BE2C (cell line): Measurements from ENCODE around the gene CAMTA1.
"Not testable (repeated sequence)": the region's sequence is repeated elsewhere in the genome, so short reads cannot be mapped to it uniquely, and the experiment has no call there.

Experiments used
- DNase-seq: peaks from one replicate; pipeline ENCODE4 v3.0.0-alpha.2; 2020
- H3K27me3 ChIP-seq: fragments of 250-450 bp; sonication (Bioruptor Pico); 2 replicates; pipeline ENCODE4 v1.5.1; 2020; ENCODE audit warnings: mild to moderate bottlenecking
- H3K36me3 ChIP-seq: fragments of 250-450 bp; sonication (Bioruptor Pico); 2 replicates; pipeline ENCODE4 v1.5.1; 2020; ENCODE audit warnings: mild to moderate bottlenecking
- H3K4me1 ChIP-seq: fragments of 250-450 bp; sonication (Bioruptor Pico); 2 replicates; pipeline ENCODE4 v1.5.1; 2020
- H3K4me3 ChIP-seq: 2 replicates; pipeline ENCODE4 v1.5.1; 2011; ENCODE audit warnings: low read depth, low read length
- H3K9me3 ChIP-seq: fragments of 250-450 bp; sonication (Bioruptor Pico); 2 replicates; pipeline ENCODE4 v1.5.1; 2020
- TF ChIP-seq, protein P1 (sequence below): IDR thresholded peaks from 2 replicates; pipeline ENCODE4 v1.5.1; 2012; ENCODE audit warnings: mild to moderate bottlenecking, low read depth, low read length

The CAMTA1 gene

DNA sequence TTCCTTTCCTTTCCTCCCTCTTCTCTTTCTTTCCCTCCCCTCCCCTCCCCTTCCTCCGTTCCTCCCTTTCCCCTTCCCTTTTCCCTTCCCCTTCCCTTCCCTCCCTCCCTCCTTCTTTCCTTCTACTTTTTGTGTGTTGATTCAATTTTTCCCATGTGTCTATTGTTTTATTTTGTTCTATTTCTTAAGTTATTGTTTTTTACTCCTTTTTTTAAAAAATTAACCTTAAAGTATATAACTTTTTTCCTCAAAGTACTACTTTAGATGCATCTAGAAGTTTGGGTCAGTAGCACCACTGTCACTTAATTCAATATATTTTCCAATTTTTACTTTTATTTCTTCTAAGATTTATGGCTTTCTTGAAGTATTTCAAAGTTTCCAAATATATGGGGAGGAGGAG is 537.7 kb downstream of the CAMTA1 start:
- H3K4me1 ChIP-seq: no peaks in the 10 kb centered on the region
- no peaks in the 10 kb centered on the region for H3K27me3 ChIP-seq
- no peaks in the 10 kb centered on the region for H3K9me3 ChIP-seq
- no peak for DNase-seq
- no peak overlapping the region for H3K4me3 ChIP-seq
- TF ChIP-seq, protein P1, sequence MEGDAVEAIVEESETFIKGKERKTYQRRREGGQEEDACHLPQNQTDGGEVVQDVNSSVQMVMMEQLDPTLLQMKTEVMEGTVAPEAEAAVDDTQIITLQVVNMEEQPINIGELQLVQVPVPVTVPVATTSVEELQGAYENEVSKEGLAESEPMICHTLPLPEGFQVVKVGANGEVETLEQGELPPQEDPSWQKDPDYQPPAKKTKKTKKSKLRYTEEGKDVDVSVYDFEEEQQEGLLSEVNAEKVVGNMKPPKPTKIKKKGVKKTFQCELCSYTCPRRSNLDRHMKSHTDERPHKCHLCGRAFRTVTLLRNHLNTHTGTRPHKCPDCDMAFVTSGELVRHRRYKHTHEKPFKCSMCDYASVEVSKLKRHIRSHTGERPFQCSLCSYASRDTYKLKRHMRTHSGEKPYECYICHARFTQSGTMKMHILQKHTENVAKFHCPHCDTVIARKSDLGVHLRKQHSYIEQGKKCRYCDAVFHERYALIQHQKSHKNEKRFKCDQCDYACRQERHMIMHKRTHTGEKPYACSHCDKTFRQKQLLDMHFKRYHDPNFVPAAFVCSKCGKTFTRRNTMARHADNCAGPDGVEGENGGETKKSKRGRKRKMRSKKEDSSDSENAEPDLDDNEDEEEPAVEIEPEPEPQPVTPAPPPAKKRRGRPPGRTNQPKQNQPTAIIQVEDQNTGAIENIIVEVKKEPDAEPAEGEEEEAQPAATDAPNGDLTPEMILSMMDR: no peak
- no peaks in the 10 kb centered on the region for H3K36me3 ChIP-seq

- DNase-seq: no peak
- TF ChIP-seq, protein P1: no peak
- H3K9me3 ChIP-seq: no peaks in the 10 kb centered on the region
- H3K4me1 ChIP-seq: no peaks in the 10 kb centered on the region
- H3K36me3 ChIP-seq: no peaks in the 10 kb centered on the region
- no peak overlapping the region for H3K4me3 ChIP-seq
- H3K27me3 ChIP-seq: no peaks in the 10 kb centered on the region
Measured at GRCh38 chr1:7325254-7325653, 540.0 kb downstream of the CAMTA1 start.

DNA sequence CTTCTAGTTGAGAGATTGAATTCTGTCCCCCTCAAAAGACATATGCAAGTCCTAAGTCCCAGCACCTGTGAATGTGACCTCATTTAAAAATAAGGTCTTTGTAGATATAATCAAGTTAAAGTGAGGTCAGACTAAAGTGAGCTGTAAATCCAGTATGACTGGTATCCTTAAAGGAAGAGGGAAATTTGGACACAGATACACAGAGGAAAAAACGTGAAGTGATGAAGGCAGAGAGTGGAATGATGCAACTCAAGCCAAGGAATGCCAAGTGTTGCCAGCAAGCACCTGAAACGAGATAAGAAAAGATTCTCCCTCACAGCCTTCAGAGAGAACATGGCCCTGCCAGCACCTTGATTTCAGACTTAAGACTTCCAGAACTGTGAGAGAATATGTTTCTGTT is 541.1 kb downstream of the CAMTA1 start:
- Histone ChIP-seq H3K4me3 (no peak overlapping the region), H3K9me3 (no peaks in the 10 kb centered on the region), H3K36me3 (no peaks in the 10 kb centered on the region), H3K27me3 (no peaks in the 10 kb centered on the region), H3K4me1 (no peaks in the 10 kb centered on the region)
- DNase-seq: no peak
- TF ChIP-seq, protein P1: no peak

DNA sequence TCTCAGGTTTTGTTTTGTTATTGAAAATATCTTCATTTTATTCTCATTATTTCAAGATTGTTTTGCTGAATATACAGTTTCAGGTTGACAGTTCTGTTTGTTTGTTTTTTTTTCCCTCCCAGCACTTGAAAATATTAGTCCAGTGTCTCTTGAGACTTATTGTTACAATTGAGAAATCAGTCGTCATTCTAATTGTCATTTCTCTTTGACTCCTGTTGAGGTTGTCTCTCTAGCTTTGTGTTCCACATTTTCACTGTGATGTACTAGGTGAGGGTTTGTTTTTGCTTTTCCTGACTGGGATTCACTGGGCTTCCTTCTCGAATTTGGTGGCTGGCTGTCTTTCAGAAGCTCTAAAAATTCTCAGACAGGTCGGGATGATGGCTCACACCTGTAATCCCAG is 542.6 kb downstream of the CAMTA1 start:
- Histone ChIP-seq H3K9me3 (no peaks in the 10 kb centered on the region), H3K4me3 (no peak overlapping the region), H3K36me3 (no peaks in the 10 kb centered on the region), H3K27me3 (no peaks in the 10 kb centered on the region), H3K4me1 (no peaks in the 10 kb centered on the region)
- no peak for DNase-seq
- TF ChIP-seq, protein P1: no peak

DNA sequence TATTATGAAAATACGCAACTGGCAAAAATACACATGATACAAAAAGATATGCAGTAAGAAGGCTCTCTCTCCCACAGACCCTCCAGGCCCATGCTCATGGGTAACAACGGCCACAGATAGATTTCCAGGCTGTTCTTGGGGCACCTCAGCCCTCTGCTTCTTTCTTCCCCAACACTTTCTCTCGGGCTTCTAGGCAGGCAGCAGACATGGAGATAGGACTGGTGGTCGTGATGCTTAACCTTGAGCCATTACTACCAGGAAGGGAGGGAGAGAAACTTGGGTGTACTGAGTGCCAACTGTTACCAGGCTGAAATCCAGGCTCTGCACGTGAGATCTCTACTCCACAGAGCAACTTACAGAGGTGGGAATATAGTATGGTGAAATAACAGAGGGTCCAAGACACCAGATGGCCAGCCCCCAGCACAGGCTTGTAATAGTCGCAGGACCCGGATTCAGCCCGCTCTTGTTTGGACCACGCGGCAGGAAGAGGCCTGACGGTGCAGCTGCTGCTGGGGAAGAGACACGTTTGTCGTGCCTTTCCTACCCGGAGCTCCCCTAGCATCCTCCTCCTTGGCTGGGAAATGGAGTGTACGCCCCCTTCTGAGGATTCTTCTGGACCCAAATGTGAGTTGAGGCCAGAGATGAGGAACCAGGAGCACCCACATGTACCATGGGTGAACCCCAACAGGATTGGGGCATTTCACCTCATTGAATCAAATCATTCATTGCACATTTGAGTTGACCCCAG is 544.8 kb downstream of the CAMTA1 start:
- TF ChIP-seq, protein P1: no peak
- no peak for DNase-seq
- no peaks in the 10 kb centered on the region for H3K27me3 ChIP-seq
- H3K36me3 ChIP-seq: no peaks in the 10 kb centered on the region
- H3K9me3 ChIP-seq: no peaks in the 10 kb centered on the region
- no peak overlapping the region for H3K4me3 ChIP-seq
- peaks cover 8% of the 10 kb centered on the region for H3K4me1 ChIP-seq

DNA sequence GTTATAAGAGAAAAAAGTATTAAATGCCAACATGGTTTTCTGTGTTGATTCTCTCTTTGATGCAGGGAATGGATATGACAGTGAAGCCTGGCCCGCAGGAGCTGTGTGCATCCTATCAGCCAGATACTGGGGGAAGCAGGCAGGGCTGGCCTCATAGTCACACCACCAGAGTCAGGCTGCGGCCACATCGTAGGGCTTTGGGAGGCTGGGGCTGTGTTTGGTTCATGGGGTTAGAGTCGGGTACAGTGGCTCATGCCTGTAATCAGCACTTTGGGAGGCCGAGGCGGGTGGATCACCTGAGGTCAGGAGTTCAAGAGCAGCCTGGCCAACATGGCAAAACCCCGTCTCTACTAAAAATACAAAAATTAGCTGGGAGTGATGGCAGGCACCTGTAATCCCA is 545.5 kb downstream of the CAMTA1 start:
- not testable (repeated sequence) for H3K9me3 ChIP-seq, H3K27me3 ChIP-seq, DNase-seq, H3K36me3 ChIP-seq, H3K4me3 ChIP-seq
- peaks cover 11% of the 10 kb centered on the region for H3K4me1 ChIP-seq
